ENCODE measurements around the gene CYP39A1.

Gene CYP39A1, protein sequence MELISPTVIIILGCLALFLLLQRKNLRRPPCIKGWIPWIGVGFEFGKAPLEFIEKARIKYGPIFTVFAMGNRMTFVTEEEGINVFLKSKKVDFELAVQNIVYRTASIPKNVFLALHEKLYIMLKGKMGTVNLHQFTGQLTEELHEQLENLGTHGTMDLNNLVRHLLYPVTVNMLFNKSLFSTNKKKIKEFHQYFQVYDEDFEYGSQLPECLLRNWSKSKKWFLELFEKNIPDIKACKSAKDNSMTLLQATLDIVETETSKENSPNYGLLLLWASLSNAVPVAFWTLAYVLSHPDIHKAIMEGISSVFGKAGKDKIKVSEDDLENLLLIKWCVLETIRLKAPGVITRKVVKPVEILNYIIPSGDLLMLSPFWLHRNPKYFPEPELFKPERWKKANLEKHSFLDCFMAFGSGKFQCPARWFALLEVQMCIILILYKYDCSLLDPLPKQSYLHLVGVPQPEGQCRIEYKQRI

DNA sequence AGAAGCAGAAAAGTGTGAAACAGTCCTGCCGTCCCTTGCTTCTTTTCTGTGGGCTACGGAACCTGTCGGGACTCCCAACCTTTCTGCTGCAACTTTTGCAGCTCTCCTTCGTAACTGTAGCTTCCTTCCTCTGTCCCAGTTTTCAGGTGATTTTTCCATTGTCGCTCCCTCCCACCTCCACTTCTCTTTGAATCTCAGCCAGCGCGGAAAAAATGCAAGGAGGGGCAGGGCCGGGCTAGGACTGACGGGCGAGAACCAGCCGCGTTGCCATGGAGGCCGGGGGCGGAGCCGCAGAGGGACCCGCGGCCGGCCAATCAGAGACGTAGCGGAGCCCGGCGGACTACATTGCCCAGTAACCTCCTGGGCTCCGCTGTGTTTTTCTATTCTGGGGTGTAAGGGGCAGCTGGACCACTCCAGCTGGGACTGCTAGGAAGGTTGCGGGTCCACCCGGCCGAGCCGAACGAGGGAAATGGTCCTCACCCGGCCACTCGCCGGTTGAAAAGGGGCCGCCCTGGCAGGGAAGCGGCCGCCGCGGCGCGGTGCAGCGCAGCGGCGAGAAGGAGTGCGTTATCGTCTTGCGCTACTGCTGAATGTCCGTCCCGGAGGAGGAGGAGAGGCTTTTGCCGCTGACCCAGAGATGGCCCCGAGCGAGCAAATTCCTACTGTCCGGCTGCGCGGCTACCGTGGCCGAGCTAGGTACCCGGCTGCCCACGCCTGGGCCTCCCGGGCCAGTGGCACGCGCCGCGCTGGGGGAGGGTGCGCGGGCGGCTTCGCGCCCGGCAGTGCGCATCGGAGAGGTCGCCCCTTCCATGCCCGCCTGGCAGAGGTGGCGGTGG lies at the start of gene CYP39A1, which contains the start of gene SLC25A27:
TSS of gene CYP39A1 (minus strand) at position 216 of the 836 bp plus-strand sequence. CDS start 236 bp downstream, outside the sequence.
TSS of gene SLC25A27 (plus strand) at position 373 of the 836 bp plus-strand sequence. CDS start at position 591, 218 bp downstream.
- DNase-seq (ENCODE audit: low read depth) = peak; percentile 75

GRCh38 chr6:46699970-46700369 lies 47.4 kb upstream of the CYP39A1 start:
- no peak for DNase-seq (ENCODE audit: low read depth)

- no peak for DNase-seq (ENCODE audit: low read depth)
These were observed 38.4 kb upstream of the CYP39A1 start for GRCh38 chr6:46690911-46691451.

- no peak for DNase-seq (ENCODE audit: low read depth)
These were observed 37.6 kb upstream of the CYP39A1 start for GRCh38 chr6:46690141-46690755.

- DNase-seq (ENCODE audit: low read depth) = no peak
These were observed 37.0 kb upstream of the CYP39A1 start for GRCh38 chr6:46689657-46690056.

DNA sequence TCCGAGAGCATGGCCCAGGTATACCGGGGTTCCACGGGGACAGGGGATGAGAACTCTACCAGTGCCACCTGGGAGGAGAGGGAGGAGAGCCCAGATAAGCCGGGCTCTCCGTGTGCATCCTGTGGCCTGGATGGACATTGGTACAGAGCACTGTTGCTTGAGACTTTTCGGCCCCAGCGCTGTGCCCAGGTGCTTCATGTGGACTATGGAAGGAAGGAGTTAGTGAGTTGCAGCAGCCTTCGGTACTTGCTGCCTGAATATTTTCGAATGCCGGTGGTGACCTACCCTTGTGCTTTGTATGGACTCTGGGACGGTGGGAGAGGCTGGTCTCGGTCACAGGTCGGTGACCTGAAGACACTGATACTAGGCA lies 36.3 kb upstream of the CYP39A1 start:
- DNase-seq (ENCODE audit: low read depth) = no peak

DNA sequence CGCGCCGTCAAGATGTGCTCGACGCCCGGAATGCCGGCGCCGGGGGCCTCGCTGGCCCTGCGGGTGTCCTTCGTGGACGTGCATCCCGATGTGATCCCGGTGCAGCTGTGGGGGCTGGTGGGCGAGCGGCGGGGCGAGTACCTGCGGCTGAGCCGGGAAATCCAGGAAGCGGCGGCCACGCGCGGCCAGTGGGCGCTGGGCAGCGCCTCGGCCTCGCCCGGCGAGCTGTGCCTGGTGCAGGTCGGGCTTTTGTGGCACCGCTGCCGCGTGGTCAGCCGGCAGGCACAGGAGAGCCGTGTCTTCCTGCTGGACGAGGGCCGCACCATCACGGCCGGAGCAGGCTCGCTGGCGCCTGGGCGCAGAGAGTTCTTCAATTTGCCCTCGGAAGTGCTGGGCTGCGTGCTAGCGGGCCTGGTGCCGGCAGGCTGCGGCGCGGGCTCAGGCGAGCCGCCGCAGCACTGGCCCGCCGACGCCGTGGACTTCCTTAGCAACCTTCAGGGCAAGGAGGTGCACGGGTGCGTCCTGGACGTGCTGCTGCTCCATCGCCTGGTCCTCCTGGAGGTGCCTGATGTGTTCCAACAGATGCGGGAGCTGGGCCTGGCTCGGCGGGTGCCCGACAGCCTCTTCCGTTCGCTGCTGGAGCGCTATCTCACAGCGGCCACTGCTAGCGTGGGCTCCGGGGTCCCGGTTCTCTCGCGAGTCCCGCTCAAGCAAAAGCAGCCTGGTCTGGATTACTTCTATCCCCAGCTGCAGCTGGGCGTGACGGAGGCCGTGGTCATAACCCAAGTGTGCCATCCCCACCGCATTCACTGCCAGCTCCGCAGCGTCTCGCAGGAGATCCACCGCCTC lies 35.7 kb upstream of the CYP39A1 start:
- DNase-seq (ENCODE audit: low read depth) = no peak

DNA sequence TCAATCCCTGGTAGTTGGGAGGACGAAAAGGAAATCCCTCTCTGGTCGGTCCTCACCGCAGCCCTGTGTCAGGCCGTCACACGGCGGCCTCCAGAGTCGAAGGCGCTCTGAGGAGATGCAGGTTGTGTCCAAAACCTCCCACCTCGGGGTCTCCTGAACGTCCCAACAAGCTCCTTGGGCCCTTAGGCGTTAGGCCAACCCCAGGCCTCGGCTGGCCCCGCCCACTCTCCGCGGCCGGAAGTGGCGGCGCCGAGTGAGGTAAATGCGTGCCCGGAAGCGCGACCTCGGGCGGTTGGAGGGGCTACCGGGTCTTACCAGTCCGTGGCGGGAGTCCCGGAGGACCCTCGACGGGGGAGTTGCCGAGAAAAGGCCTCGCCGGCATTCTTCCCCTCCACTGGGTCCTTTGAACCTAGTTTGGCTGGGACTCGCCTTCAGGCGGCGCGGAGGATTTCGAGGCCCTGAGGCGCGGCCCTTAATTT lies 35.0 kb upstream of the CYP39A1 start, which contains the start of gene TDRD6:
TSS of gene TDRD6 (plus strand) at position 267 of the 479 bp plus-strand sequence. CDS start 244 bp downstream, outside the sequence.
- no peak for DNase-seq (ENCODE audit: low read depth)

DNA sequence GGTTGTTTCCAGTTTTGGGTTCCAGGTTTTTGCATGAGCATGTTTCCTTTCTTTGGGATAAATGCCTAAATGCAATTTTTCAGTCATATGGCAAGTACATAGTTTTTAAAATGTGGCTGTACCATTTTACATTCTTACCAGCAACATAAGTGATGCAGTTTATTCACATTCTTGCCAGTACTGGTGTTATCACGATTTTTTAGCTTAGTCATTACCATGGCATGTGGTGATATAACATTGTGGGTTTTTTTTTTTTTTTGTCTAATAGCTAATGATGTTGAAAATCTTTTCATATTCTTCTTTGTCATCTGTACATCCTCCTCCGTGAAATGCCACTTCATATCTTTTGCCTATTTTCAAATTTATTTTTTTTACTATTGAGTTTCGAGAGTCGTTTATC lies 32.2 kb upstream of the CYP39A1 start:
- no peak for DNase-seq (ENCODE audit: low read depth)

- DNase-seq (ENCODE audit: low read depth) = no peak
These were observed 24.7 kb upstream of the CYP39A1 start for GRCh38 chr6:46677314-46677654.

- no peak for DNase-seq (ENCODE audit: low read depth)
These were observed 24.1 kb upstream of the CYP39A1 start for GRCh38 chr6:46676604-46677313.

- no peak for DNase-seq (ENCODE audit: low read depth)
These were observed 21.8 kb upstream of the CYP39A1 start for GRCh38 chr6:46674410-46674809.

DNA sequence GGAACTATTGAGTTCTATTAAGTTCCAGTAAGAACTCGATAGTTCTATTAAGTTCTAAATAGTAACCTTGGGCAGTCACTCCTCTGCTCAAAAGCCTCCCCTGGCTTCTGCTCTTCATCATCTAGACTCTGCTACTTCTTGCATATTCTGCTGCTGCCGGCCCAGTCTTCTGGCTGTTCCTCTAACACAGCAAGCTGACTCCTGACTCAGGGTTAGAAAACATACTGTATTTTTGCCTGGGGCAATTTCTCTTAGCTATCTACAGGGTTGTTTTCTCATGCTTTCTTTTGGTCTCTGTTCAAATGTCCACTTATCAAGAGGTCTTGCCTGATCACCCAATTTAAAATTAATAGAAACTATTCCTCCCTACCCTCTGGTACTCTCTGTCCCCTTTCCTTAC lies 14.8 kb upstream of the CYP39A1 start:
- no peak for DNase-seq (ENCODE audit: low read depth)

- no peak for DNase-seq (ENCODE audit: low read depth)
These were observed 8.9 kb upstream of the CYP39A1 start for GRCh38 chr6:46661483-46661882.

GRCh38 chr6:46657642-46658041 lies 5.0 kb upstream of the CYP39A1 start:
- DNase-seq (ENCODE audit: low read depth) = no peak

- no peak for DNase-seq (ENCODE audit: low read depth)
These were observed 3.2 kb upstream of the CYP39A1 start for GRCh38 chr6:46655803-46656202.

GRCh38 chr6:46653439-46654195 lies 999 bp upstream of the CYP39A1 start:
- DNase-seq (ENCODE audit: low read depth) = no peak

DNA sequence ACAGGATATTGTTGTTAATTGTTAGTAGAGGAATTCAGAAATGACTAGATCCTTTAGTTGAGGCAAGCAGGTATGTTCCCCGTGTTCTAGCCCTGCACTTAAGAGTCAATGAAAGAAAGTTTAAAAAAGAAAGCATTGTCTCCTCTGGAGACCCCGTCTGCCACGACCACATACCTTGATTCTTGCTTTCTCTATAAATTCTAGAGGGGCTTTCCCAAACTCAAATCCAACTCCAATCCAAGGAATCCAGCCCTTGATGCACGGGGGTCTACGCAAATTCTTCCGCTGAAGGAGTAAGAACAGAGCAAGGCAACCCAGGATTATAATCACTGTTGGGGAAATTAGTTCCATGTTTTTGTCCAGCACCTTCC lies 401 bp downstream of the CYP39A1 start:
- DNase-seq (ENCODE audit: low read depth) = no peak

DNA sequence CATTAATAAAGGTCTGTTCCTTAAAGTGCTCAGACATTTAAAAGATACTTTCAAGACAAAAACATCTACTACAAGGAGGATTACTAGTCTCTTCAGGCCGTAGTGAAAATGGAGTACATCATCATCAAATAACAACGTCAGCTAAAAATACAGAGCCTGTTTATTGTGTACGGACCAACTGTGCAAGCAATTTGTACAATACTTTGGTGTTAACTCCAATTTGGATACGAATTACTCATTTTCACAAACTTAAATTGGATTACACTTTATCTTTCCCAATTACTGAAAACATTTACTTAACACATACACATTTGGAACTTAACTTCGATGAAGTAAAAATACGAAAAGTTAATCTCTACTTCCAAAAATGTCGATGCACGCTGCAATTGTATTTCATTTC lies 802 bp downstream of the CYP39A1 start:
- DNase-seq (ENCODE audit: low read depth) = no peak

GRCh38 chr6:46651006-46651405 lies 1.6 kb downstream of the CYP39A1 start:
- no peak for DNase-seq (ENCODE audit: low read depth)

Measured in fibroblast of the conjunctiva (primary cell).